ENCODE results near the gene NEGR1.

GRCh38 chr1:71843012-71843411, 439.3 kb downstream of the NEGR1 start:
- no peak for TF ChIP-seq POLR2A (IDR thresholded peaks at IDR 0.05)
- TF ChIP-seq CTCF (IDR thresholded peaks at IDR 0.05) = no peak

Data from Peyer's patch (tissue), 4 donors.